Measurements from ENCODE around the gene SDHAF2. TPM values are rescaled to one million over a fixed set of nuclear protein-coding genes. Genes with fewer than 3 reads are reported as not detected.
"Not testable (repeated sequence)": the region's sequence is repeated elsewhere in the genome, so short reads cannot be mapped to it uniquely, and the experiment has no call there.

Gene SDHAF2
- total and polyA plus RNA-seq, 2 experiments from 2014 or later, result 47.8 to 74.3 TPM

DNA sequence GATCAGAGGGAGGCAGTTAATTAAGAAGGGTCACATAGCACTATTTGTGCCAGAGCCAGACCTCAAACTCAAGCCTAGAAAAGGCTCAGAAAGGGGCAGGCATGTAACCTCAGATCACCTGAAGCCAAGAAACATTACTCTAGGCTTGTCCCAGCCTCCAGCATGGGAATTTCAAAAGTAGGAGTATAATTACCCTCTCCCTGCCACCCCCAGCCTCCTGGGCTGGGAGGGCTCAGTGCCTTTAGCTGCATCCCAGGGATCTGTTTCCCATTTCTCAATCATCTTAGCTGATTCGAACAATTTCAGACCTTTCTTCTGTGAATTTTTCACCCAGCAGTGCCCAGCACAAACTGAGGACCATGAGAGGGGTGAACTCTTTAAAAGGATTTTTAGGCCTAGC, 45.5 kb downstream of the SDHAF2 start:
- no peaks in the 10 kb centered on the region for H3K36me3 ChIP-seq (replicated peaks; ENCODE audit: insufficient read depth, low read depth)
- no peak overlapping the region for H2AFZ ChIP-seq
- no peaks in the 10 kb centered on the region for H3K79me2 ChIP-seq
- no peak overlapping the region for H3K4me3 ChIP-seq
- WGBS (ENCODE audit: low lambda C conversion rate, missing lambda C conversion rate), result 100% methylated on average over 1 of the region's 1 CpG
- H3K4me2 ChIP-seq, result no peak overlapping the region
- H4K20me1 ChIP-seq (ENCODE audit: insufficient read depth, poor library complexity, severe bottlenecking), result no peaks in the 10 kb centered on the region
- TF ChIP-seq EZH2phosphoT487 (IDR thresholded peaks at IDR 0.05; ENCODE audit: low read depth, severe bottlenecking, unreplicated experiment) (no peak), EZH2 (IDR thresholded peaks at IDR 0.05; ENCODE audit: borderline replicate concordance) (no peak), CTCF (IDR thresholded peaks at IDR 0.05; ENCODE audit: poor library complexity) (no peak)
- no peaks in the 10 kb centered on the region for H3K9me2 ChIP-seq (replicated peaks; ENCODE audit: insufficient read depth)
- no peak overlapping the region for H3K27ac ChIP-seq
- DNase-seq (ENCODE audit: low spot score), result no peak
- no peaks in the 10 kb centered on the region for H3K4me1 ChIP-seq (ENCODE audit: insufficient read depth)
- no peaks in the 10 kb centered on the region for H3K27me3 ChIP-seq
- no peaks in the 10 kb centered on the region for H3K9me3 ChIP-seq (ENCODE audit: low read depth)

DNA sequence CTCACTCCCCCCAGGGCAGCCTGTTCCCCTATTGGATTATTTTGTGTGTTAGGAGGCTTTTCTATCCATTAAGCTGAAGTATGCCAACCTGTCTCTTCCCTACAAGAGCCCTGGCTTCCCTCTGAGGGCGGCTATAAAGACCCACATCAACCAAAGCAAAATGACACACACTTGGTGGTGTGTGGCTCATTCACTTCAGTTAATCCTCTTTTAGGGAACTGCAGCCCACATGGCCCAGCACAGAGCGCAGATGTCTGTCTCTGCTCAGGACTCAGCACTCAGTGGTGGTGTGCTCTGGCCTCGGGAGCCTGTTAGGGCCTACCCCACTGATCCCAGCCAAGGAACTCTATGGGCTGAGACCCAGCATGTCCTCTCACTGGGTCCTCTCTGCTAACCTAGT, 46.4 kb downstream of the SDHAF2 start:
- no peaks in the 10 kb centered on the region for H4K20me1 ChIP-seq (ENCODE audit: insufficient read depth, poor library complexity, severe bottlenecking)
- H3K4me2 ChIP-seq, result no peak overlapping the region

DNA sequence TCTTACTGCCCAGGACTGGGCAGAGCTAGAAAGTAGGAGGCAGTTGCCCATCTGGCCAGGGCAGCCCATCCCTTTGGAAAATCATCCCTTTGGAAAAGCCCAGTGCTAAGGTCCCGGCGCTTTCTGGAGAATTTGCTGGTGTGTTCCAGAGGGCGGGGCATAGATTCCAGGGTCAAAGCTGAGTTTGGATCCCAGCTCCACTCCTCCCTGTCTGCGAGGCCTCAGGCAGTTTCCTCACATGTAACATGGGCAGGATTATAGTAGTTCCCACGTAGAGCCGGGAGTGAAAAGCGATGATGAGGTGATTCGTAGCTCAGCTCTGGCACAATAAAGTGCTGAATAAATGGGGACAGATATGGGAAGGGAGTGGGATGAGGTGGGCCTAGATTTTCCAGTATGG, 47.2 kb downstream of the SDHAF2 start:
- no peaks in the 10 kb centered on the region for H3K9me3 ChIP-seq (ENCODE audit: low read depth)
- H3K4me3 ChIP-seq, result no peak overlapping the region
- H4K20me1 ChIP-seq (ENCODE audit: insufficient read depth, poor library complexity, severe bottlenecking), result no peaks in the 10 kb centered on the region
- TF ChIP-seq CTCF (IDR thresholded peaks at IDR 0.05; ENCODE audit: poor library complexity) (no peak), EZH2 (IDR thresholded peaks at IDR 0.05; ENCODE audit: borderline replicate concordance) (no peak), EZH2phosphoT487 (IDR thresholded peaks at IDR 0.05; ENCODE audit: low read depth, severe bottlenecking, unreplicated experiment) (no peak)
- H3K4me2 ChIP-seq, result peak overlapping the region; percentile 64
- no peaks in the 10 kb centered on the region for H3K36me3 ChIP-seq (replicated peaks; ENCODE audit: insufficient read depth, low read depth)
- H3K9me2 ChIP-seq (replicated peaks; ENCODE audit: insufficient read depth), result no peaks in the 10 kb centered on the region
- 73% methylated on average over 8 of the region's 8 CpGs for WGBS (ENCODE audit: low lambda C conversion rate, missing lambda C conversion rate)
- DNase-seq (ENCODE audit: low spot score), result no peak
- no peaks in the 10 kb centered on the region for H3K27me3 ChIP-seq
- H2AFZ ChIP-seq, result no peak overlapping the region
- H3K79me2 ChIP-seq, result no peaks in the 10 kb centered on the region
- H3K27ac ChIP-seq, result no peak overlapping the region
- H3K4me1 ChIP-seq (ENCODE audit: insufficient read depth), result no peaks in the 10 kb centered on the region

More for the DNA sequence above, 46.4 kb downstream of the SDHAF2 start:
- Histone ChIP-seq H3K9me2 (replicated peaks; ENCODE audit: insufficient read depth) (no peaks in the 10 kb centered on the region), H3K4me1 (ENCODE audit: insufficient read depth) (no peaks in the 10 kb centered on the region), H3K27ac (no peak overlapping the region), H3K27me3 (no peaks in the 10 kb centered on the region), H3K36me3 (replicated peaks; ENCODE audit: insufficient read depth, low read depth) (no peaks in the 10 kb centered on the region), H3K79me2 (no peaks in the 10 kb centered on the region), H3K4me3 (no peak overlapping the region), H2AFZ (no peak overlapping the region), H3K9me3 (ENCODE audit: low read depth) (no peaks in the 10 kb centered on the region)
- TF ChIP-seq CTCF (IDR thresholded peaks at IDR 0.05; ENCODE audit: poor library complexity) (no peak), EZH2phosphoT487 (IDR thresholded peaks at IDR 0.05; ENCODE audit: low read depth, severe bottlenecking, unreplicated experiment) (no peak), EZH2 (IDR thresholded peaks at IDR 0.05; ENCODE audit: borderline replicate concordance) (no peak)
- no peak for DNase-seq (ENCODE audit: low spot score)
- 95% methylated on average over 3 of the region's 3 CpGs for WGBS (ENCODE audit: low lambda C conversion rate, missing lambda C conversion rate)

GRCh38 chr11:61477727-61478148, 47.8 kb downstream of the SDHAF2 start:
- H3K9me2 ChIP-seq (replicated peaks; ENCODE audit: insufficient read depth), result no peaks in the 10 kb centered on the region
- no peak overlapping the region for H2AFZ ChIP-seq
- H4K20me1 ChIP-seq (ENCODE audit: insufficient read depth, poor library complexity, severe bottlenecking), result no peaks in the 10 kb centered on the region
- H3K27me3 ChIP-seq, result no peaks in the 10 kb centered on the region
- no peak overlapping the region for H3K4me3 ChIP-seq
- peak overlapping the region; percentile 64 for H3K4me2 ChIP-seq
- H3K9me3 ChIP-seq (ENCODE audit: low read depth), result no peaks in the 10 kb centered on the region
- H3K4me1 ChIP-seq (ENCODE audit: insufficient read depth), result no peaks in the 10 kb centered on the region
- TF ChIP-seq EZH2phosphoT487 (IDR thresholded peaks at IDR 0.05; ENCODE audit: low read depth, severe bottlenecking, unreplicated experiment) (no peak), CTCF (IDR thresholded peaks at IDR 0.05; ENCODE audit: poor library complexity) (peak; percentile 95)
- no peaks in the 10 kb centered on the region for H3K36me3 ChIP-seq (replicated peaks; ENCODE audit: insufficient read depth, low read depth)
- WGBS (ENCODE audit: low lambda C conversion rate, missing lambda C conversion rate), result 7% methylated on average over 17 of the region's 18 CpGs
- no peak overlapping the region for H3K27ac ChIP-seq
- peak; percentile 46 for DNase-seq (ENCODE audit: low spot score)
- no peaks in the 10 kb centered on the region for H3K79me2 ChIP-seq

DNA sequence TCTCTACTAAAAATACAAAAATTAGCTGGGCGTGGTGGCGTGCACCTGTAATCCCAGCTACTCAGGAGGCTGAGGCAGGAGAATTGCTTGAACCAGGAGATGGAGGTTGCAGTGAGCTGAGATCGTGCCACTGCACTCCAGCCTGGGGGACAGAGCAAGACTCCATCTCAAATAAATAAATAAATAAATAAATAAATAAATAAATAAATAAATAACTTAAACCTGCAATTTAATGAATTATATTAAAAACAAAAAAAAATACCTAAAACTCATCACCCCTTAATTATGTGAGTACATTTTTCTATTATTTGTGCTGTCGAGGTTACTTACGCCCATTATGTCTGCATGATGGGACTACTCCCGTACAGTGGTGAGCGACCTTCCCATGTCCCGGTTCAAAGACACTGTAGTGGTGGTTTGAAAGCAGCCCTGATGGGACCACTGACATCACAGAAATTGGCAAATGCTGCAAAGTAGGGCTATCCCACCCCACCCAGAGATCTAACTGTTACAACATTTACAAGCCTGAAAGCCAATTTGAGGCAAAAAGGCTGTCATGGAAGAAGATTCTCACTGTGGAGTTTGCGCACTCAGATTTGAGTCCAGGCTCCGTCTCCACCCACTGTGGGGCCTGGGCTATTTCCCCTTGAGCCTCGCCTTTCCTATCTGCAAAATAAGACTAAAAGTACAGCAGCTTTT, 49.6 kb downstream of the SDHAF2 start:
- H3K79me2 ChIP-seq; H3K27ac ChIP-seq; H2AFZ ChIP-seq; H3K4me1 ChIP-seq (ENCODE audit: insufficient read depth); H4K20me1 ChIP-seq (ENCODE audit: insufficient read depth, poor library complexity, severe bottlenecking); DNase-seq (ENCODE audit: low spot score); H3K4me2 ChIP-seq; H3K36me3 ChIP-seq (replicated peaks; ENCODE audit: insufficient read depth, low read depth); H3K27me3 ChIP-seq; H3K4me3 ChIP-seq; H3K9me3 ChIP-seq (ENCODE audit: low read depth); H3K9me2 ChIP-seq (replicated peaks; ENCODE audit: insufficient read depth): not testable (repeated sequence)
- WGBS (ENCODE audit: low lambda C conversion rate, missing lambda C conversion rate), result 94% methylated on average over 11 of the region's 11 CpGs

All from hepatocyte (in vitro differentiated cells).